ENCODE data around the gene TSPAN12. TPM values are rescaled to one million over a fixed set of nuclear protein-coding genes. Genes with fewer than 3 reads are reported as not detected.
"Not testable (repeated sequence)": the region's sequence is repeated elsewhere in the genome, so short reads cannot be mapped to it uniquely, and the experiment has no call there.

Gene TSPAN12
- total RNA-seq (3.7 and 6.7 TPM in 2 replicates), polyA plus RNA-seq (7.0 and 9.3 TPM in 2 replicates)

DNA sequence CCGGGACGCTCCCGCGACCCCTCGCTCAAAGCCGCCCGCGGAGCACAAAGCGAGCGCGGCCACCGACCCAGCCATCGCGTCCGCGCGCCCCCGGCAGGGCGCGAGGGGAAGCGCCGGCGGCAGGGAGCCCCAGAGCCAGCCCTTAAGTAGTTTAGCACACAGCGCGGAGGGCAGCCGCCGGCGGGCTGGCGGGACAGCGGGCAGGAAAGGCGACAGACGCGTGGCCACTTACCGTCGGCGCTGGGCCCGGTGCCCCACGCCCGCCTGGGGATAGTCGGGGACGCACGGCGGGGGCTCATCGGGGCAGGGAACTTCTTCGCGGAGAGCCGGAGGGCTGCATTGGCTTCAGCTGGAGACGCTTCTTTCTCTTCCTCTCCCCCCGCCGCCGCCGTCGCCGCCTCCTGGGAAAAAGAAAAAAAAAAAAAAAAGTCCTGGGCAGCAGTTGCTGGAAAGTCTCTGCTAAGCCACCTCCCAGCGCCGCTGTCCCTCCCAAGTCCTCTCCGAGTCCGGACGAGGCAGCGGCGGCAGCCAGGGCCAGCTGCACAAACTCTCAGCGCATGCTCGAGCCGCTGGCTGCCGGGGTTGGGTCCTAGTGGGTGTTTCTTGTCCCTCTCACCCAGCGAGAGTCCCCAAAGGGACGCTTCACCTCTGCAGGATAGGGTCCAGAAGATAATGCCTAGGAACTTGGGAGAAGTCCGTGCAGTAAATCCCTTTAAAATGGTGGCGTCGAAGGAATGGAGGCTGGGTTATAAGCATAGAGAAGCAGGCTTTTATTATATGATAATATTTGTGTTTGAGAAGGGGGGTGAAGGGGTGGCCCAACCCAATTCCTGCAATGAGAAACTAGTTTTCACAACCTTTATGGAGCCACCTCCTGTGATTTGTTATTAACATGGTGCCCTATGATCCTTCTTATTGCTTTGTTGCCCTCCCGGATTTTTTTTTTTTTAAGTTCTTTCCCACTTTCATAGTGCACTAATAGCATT, at the start of gene TSPAN12:
Gene TSPAN12, minus strand, starts transcription at position 557 of the 986 bp plus-strand sequence. CDS start 1,381 bp downstream, outside the sequence.
- H3K27me3 ChIP-seq, result no peaks in the 10 kb centered on the region
- H3K9me3 ChIP-seq (ENCODE audit: low read depth), result no peaks in the 10 kb centered on the region
- H3K27ac ChIP-seq, result peak within 1 kb of the TSS; percentile 94
- peak; percentile 65 to 91 for DNase-seq (ENCODE audit: low read depth in 1 of 2, low spot score in 1 of 2)
- no peaks in the 10 kb centered on the region for H3K4me1 ChIP-seq (ENCODE audit: low read depth)
- peak within 1 kb of the TSS; percentile 89 for H3K4me3 ChIP-seq
- no peaks in the 10 kb centered on the region for H3K36me3 ChIP-seq
- TF ChIP-seq CTCF (IDR thresholded peaks at IDR 0.05; ENCODE audit: low read depth, low read length), result peak; percentile 75

DNA sequence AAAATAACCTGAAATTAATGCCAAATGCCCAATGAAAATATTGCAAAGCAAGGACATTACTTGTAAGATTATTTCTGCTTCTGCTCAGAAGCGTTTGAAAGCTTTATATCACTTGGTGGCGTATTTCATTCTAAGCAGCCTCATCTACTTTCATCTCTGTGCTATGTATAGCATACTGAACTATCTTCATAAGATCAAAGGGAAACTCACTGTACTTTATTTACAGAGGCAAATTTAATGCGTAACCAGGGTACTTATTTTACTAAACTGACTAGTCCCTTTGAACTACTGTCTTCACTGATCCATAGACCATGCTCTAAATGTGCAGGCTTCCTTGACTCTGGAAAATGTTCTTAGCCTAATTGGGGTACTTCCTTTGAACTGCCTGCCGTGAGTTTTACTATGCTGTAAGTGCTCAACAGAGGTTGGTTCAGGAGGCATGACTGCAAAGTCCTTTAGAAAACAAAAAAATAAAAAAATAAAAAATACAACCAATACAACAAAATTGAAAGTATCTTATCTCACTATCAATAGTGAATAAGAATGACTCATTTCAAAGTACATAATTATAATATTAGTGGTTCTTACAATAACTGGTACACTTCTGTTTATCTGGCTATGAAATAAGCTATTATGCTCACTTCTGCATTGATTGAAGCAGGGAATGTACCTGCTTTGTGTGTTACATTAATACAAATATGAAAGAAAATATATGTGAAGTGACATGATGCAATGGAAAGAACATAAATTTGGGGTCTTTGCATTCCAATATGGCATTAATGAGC, 41.0 kb upstream of the TSPAN12 start:
- Histone ChIP-seq H3K27me3 (no peaks in the 10 kb centered on the region), H3K4me1 (ENCODE audit: low read depth) (no peaks in the 10 kb centered on the region), H3K27ac (no peak overlapping the region), H3K9me3 (ENCODE audit: low read depth) (no peaks in the 10 kb centered on the region), H3K4me3 (no peak overlapping the region), H3K36me3 (no peaks in the 10 kb centered on the region)
- TF ChIP-seq CTCF (IDR thresholded peaks at IDR 0.05; ENCODE audit: low read depth, low read length), result no peak
- DNase-seq (ENCODE audit: low read depth in 1 of 2, low spot score in 1 of 2), result no peak

DNA sequence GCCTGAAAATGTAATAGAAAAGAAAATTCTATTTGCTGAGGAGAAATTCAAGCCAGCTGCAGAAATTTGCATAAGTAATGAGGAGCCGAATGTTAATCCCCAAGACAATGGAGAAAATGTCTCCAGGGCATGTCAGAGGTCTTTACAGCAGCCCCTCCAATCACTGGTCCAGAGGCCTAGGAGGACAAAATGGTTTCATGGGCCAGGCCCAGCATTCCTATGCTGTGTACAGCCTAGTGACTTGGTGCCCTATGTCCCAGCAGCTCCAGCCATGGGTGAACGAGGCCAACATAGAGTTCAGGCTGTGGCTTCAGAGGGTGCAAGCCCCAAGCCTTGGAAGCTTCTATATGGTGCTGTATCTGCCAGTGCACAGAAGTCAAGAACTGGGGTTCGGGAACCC, 37.3 kb upstream of the TSPAN12 start:
- H3K4me1 ChIP-seq (ENCODE audit: low read depth); H3K4me3 ChIP-seq; H3K27me3 ChIP-seq; H3K9me3 ChIP-seq (ENCODE audit: low read depth); DNase-seq (ENCODE audit: low read depth in 1 of 2, low spot score in 1 of 2); H3K27ac ChIP-seq; H3K36me3 ChIP-seq: not testable (repeated sequence)

- not testable (repeated sequence) for H3K4me3 ChIP-seq; H3K27ac ChIP-seq; H3K4me1 ChIP-seq (ENCODE audit: low read depth); H3K36me3 ChIP-seq; H3K27me3 ChIP-seq; DNase-seq (ENCODE audit: low read depth in 1 of 2, low spot score in 1 of 2); H3K9me3 ChIP-seq (ENCODE audit: low read depth)
These were observed 27.7 kb upstream of the TSPAN12 start for GRCh38 chr7:120885602-120886001.

GRCh38 chr7:120877701-120878100, 19.8 kb upstream of the TSPAN12 start:
- no peak for TF ChIP-seq CTCF (IDR thresholded peaks at IDR 0.05; ENCODE audit: low read depth, low read length)
- Histone ChIP-seq H3K27ac (no peak overlapping the region), H3K36me3 (no peaks in the 10 kb centered on the region), H3K4me1 (ENCODE audit: low read depth) (no peaks in the 10 kb centered on the region), H3K4me3 (no peak overlapping the region), H3K27me3 (no peaks in the 10 kb centered on the region), H3K9me3 (ENCODE audit: low read depth) (no peaks in the 10 kb centered on the region)
- DNase-seq (ENCODE audit: low read depth in 1 of 2, low spot score in 1 of 2), result no peak

GRCh38 chr7:120876922-120877321, 19.0 kb upstream of the TSPAN12 start:
- Histone ChIP-seq H3K9me3 (ENCODE audit: low read depth) (no peaks in the 10 kb centered on the region), H3K4me1 (ENCODE audit: low read depth) (no peaks in the 10 kb centered on the region), H3K36me3 (no peaks in the 10 kb centered on the region), H3K27me3 (no peaks in the 10 kb centered on the region), H3K27ac (no peak overlapping the region), H3K4me3 (no peak overlapping the region)
- no peak for TF ChIP-seq CTCF (IDR thresholded peaks at IDR 0.05; ENCODE audit: low read depth, low read length)
- DNase-seq (ENCODE audit: low read depth in 1 of 2, low spot score in 1 of 2), result no peak

All from cardiac muscle cell (in vitro differentiated cells and primary cell).